Common myeloid progenitor, CD34-positive (primary cell): Measurements from ENCODE around the gene PLEKHA7.
"Not testable (repeated sequence)": the region's sequence is repeated elsewhere in the genome, so short reads cannot be mapped to it uniquely, and the experiment has no call there.

Experiments used
- CTCF ChIA-PET: fragments of 350-600 bp; sonication (Branson Sonifier 250); formaldehyde crosslinking; loops from one replicate; lab custom pipeline; 2021; ENCODE audit warnings: antibody characterized with exemption; lab: Charles Lee
- POLR2A ChIA-PET: fragments of 350-600 bp; sonication (Branson Sonifier 250); formaldehyde crosslinking; loops from one replicate; lab custom pipeline; 2021; ENCODE audit warnings: antibody characterized with exemption; lab: Charles Lee
- DNase-seq, 3 donors: peaks; one replicate each; pipeline versions ENCODE4 v3.0.0 to v3.0.0-alpha.2; 2013
- H3K27ac ChIP-seq, 2 experiments: 1 replicate in 1 of 2; 2 replicates in 1 of 2; pipeline ENCODE4 v1.7.0; 2013; ENCODE audit warnings: inconsistent platforms in 2 of 2, low read length in 2 of 2, mild to moderate bottlenecking in 2 of 2, low read depth in 1 of 2, moderate library complexity in 1 of 2; ENCODE audit not compliant: severe bottlenecking in 2 of 2, insufficient read depth in 1 of 2, poor library complexity in 1 of 2
- H3K27me3 ChIP-seq, 5 experiments: replicated peaks in 2 of 5; 1 replicate in 3 of 5; 2 replicates in 2 of 5; pipeline versions ENCODE4 v1.6.1 to v1.7.0; 2013; ENCODE audit warnings: low read length in 4 of 5, mild to moderate bottlenecking in 2 of 5, moderate library complexity in 2 of 5, inconsistent platforms in 1 of 5; ENCODE audit not compliant: insufficient read depth in 5 of 5, control insufficient read depth in 4 of 5
- H3K36me3 ChIP-seq, 4 experiments: 1 replicate in 2 of 4; 2 replicates in 2 of 4; pipeline versions ENCODE4 v1.6.1 to v1.7.0; 2013; ENCODE audit warnings: low read length in 3 of 4, control low read depth in 1 of 4, mild to moderate bottlenecking in 1 of 4; ENCODE audit not compliant: control insufficient read depth in 4 of 4, insufficient read depth in 4 of 4
- H3K4me1 ChIP-seq, 4 experiments: 1 replicate in 3 of 4; 2 replicates in 1 of 4; pipeline versions ENCODE4 v1.6.1 to v1.7.1; 2013; ENCODE audit warnings: low read length in 3 of 4, mild to moderate bottlenecking in 3 of 4, control low read depth in 1 of 4, inconsistent platforms in 1 of 4, moderate library complexity in 1 of 4; ENCODE audit not compliant: control insufficient read depth in 4 of 4, insufficient read depth in 4 of 4; ENCODE audit errors: control extremely low read depth in 1 of 4
- H3K4me3 ChIP-seq, 7 experiments: 1 replicate in 4 of 7; 2 replicates in 3 of 7; pipeline versions ENCODE4 v1.5.1 to v1.7.0; 2013; ENCODE audit warnings: mild to moderate bottlenecking in 7 of 7, low read length in 6 of 7, moderate library complexity in 6 of 7, inconsistent platforms in 2 of 7, low read depth in 2 of 7, control low read depth in 1 of 7; ENCODE audit not compliant: insufficient read depth in 4 of 7, control insufficient read depth in 1 of 7; ENCODE audit errors: extremely low read depth in 1 of 7
- H3K9me3 ChIP-seq, 5 experiments: 1 replicate in 4 of 5; 2 replicates in 1 of 5; pipeline versions ENCODE4 v1.6.1 to v1.7.1; 2013; ENCODE audit warnings: low read length in 4 of 5, mild to moderate bottlenecking in 2 of 5, inconsistent platforms in 1 of 5, low read depth in 1 of 5, moderate library complexity in 1 of 5; ENCODE audit not compliant: control insufficient read depth in 4 of 5, insufficient read depth in 2 of 5; ENCODE audit errors: control extremely low read depth in 1 of 5
- WGBS: methylation state at CpG from one replicate; pipeline ENCODE4 v1.1.5; 2013; ENCODE audit not compliant: insufficient coverage; 5-methylcytosine and 5-hydroxymethylcytosine counted together

Gene PLEKHA7

GRCh38 chr11:16890442-16890841 lies 123.8 kb downstream of the PLEKHA7 start:
- ChIA-PET POLR2A (no interaction called here), CTCF (interaction anchor here (1.2 to 1.7 kb wide), 3 partner anchors 14 to 106 kb away, joined by 3 to 4 read pairs (median 3); no protein-coding TSS in a partner anchor)
- Histone ChIP-seq H3K4me3 (no peak overlapping the region), H3K9me3 (peaks cover 0 to 6% (median 0%) of the 10 kb centered on the region in 5 experiments), H3K36me3 (no peaks in the 10 kb centered on the region), H3K27ac (no peak overlapping the region), H3K4me1 (no peaks in the 10 kb centered on the region), H3K27me3 (no peaks in the 10 kb centered on the region)
- DNase-seq, result no peak
- WGBS, result no CpG with 5 or more reads among the region's 1 CpG

GRCh38 chr11:16889905-16890304 lies 124.3 kb downstream of the PLEKHA7 start:
- H3K36me3 ChIP-seq, result no peaks in the 10 kb centered on the region
- DNase-seq, result peak in 2 of 3 donors; percentile 18 to 27
- no peak overlapping the region for H3K4me3 ChIP-seq
- CTCF ChIA-PET, result interaction anchor here (1.2 to 1.4 kb wide), 2 partner anchors 14 to 106 kb away, joined by 3 to 4 read pairs; no protein-coding TSS in a partner anchor
- no peaks in the 10 kb centered on the region for H3K27me3 ChIP-seq
- H3K27ac ChIP-seq, result no peak overlapping the region
- peaks cover 0 to 6% (median 0%) of the 10 kb centered on the region in 5 experiments for H3K9me3 ChIP-seq
- WGBS, result no CpG with 5 or more reads among the region's 1 CpG
- no peaks in the 10 kb centered on the region for H3K4me1 ChIP-seq
- POLR2A ChIA-PET, result no interaction called here

GRCh38 chr11:16889010-16889409 lies 125.2 kb downstream of the PLEKHA7 start:
- H3K27ac ChIP-seq, H3K27me3 ChIP-seq, H3K4me3 ChIP-seq, H3K36me3 ChIP-seq, H3K4me1 ChIP-seq, DNase-seq, POLR2A ChIA-PET, CTCF ChIA-PET, H3K9me3 ChIP-seq: not testable (repeated sequence)
- 100% methylated on average over 1 of the region's 4 CpGs for WGBS

- H3K27ac ChIP-seq, H3K4me1 ChIP-seq, H3K4me3 ChIP-seq, H3K9me3 ChIP-seq, H3K27me3 ChIP-seq, DNase-seq, H3K36me3 ChIP-seq, POLR2A ChIA-PET: not testable (repeated sequence)
- CTCF ChIA-PET, result interaction anchor here (8.9 kb wide), 1 partner anchor 101 kb away, joined by 99 read pairs; no protein-coding TSS in a partner anchor
- WGBS, result 93% methylated on average over 18 of the region's 23 CpGs
Measured at GRCh38 chr11:16887887-16888286, 126.3 kb downstream of the PLEKHA7 start.

GRCh38 chr11:16883174-16883573 lies 131.0 kb downstream of the PLEKHA7 start:
- Histone ChIP-seq H3K4me1 (peaks cover 0 to 5% (median 0%) of the 10 kb centered on the region in 4 experiments), H3K27ac (no peak overlapping the region), H3K27me3 (no peaks in the 10 kb centered on the region), H3K4me3 (no peak overlapping the region), H3K9me3 (no peaks in the 10 kb centered on the region), H3K36me3 (no peaks in the 10 kb centered on the region)
- ChIA-PET CTCF (interaction anchor here (0.9 to 8.9 kb wide), 10 partner anchors 11 to 96 kb away, joined by 3 to 99 read pairs (median 6); no protein-coding TSS in a partner anchor), POLR2A (no interaction called here)
- DNase-seq, result peak in 2 of 3 donors; percentile 43 to 58
- 29% methylated on average over 1 of the region's 3 CpGs for WGBS

- H3K9me3 ChIP-seq, result no peaks in the 10 kb centered on the region
- ChIA-PET POLR2A (no interaction called here), CTCF (interaction anchor here (0.6 to 8.9 kb wide), 8 partner anchors 10 to 94 kb away, joined by 3 to 99 read pairs (median 8); no protein-coding TSS in a partner anchor)
- H3K36me3 ChIP-seq, result no peaks in the 10 kb centered on the region
- no peak for DNase-seq
- 97% methylated on average over 3 of the region's 3 CpGs for WGBS
- no peaks in the 10 kb centered on the region for H3K27me3 ChIP-seq
- no peak overlapping the region for H3K27ac ChIP-seq
- H3K4me3 ChIP-seq, result no peak overlapping the region
- peaks cover 0 to 5% (median 0%) of the 10 kb centered on the region in 4 experiments for H3K4me1 ChIP-seq
Measured at GRCh38 chr11:16881766-16882165, 132.4 kb downstream of the PLEKHA7 start.

- H3K27ac ChIP-seq, result no peak overlapping the region
- no peak overlapping the region for H3K4me3 ChIP-seq
- H3K9me3 ChIP-seq, result no peaks in the 10 kb centered on the region
- peaks cover 0 to 5% (median 0%) of the 10 kb centered on the region in 4 experiments for H3K4me1 ChIP-seq
- H3K36me3 ChIP-seq, result no peaks in the 10 kb centered on the region
- DNase-seq, result peak in 2 of 3 donors; percentile 14 to 24
- CTCF ChIA-PET, result interaction anchor here (0.6 to 8.9 kb wide), 6 partner anchors 9 to 94 kb away, joined by 3 to 99 read pairs (median 10); no protein-coding TSS in a partner anchor
- WGBS, result 94% methylated on average over 8 of the region's 8 CpGs
- POLR2A ChIA-PET, result no interaction called here
- no peaks in the 10 kb centered on the region for H3K27me3 ChIP-seq
Measured at GRCh38 chr11:16881074-16881709, 133.0 kb downstream of the PLEKHA7 start.
